GM19240 (cell line): ENCODE measurements around the gene AATF.

Source experiments
- DNase-seq: peaks from one replicate; pipeline ENCODE4 v3.0.0; 2011; ENCODE audit warnings: low spot score; ENCODE audit not compliant: insufficient read length

Gene AATF

GRCh38 chr17:36929851-36930582 lies 18.7 kb upstream of the AATF start:
- DNase-seq = no peak

GRCh38 chr17:36930583-36930900 lies 18.2 kb upstream of the AATF start:
- no peak for DNase-seq

- DNase-seq = no peak
Measured at GRCh38 chr17:36931096-36931696, 17.6 kb upstream of the AATF start.

GRCh38 chr17:36931697-36932382 lies 16.9 kb upstream of the AATF start:
- no peak for DNase-seq

- DNase-seq = no peak
Measured at GRCh38 chr17:36932383-36932693, 16.4 kb upstream of the AATF start.

- DNase-seq = no peak
Measured at GRCh38 chr17:36932694-36933511, 15.9 kb upstream of the AATF start.

- no peak for DNase-seq
Measured at GRCh38 chr17:36933512-36934143, 15.1 kb upstream of the AATF start.

GRCh38 chr17:36934144-36934691 lies 14.5 kb upstream of the AATF start:
- no peak for DNase-seq

- DNase-seq = no peak
Measured at GRCh38 chr17:36934692-36935630, 13.8 kb upstream of the AATF start.

- no peak for DNase-seq
Measured at GRCh38 chr17:36935671-36936454, 12.9 kb upstream of the AATF start.

GRCh38 chr17:36936455-36937000 lies 12.2 kb upstream of the AATF start:
- no peak for DNase-seq

- DNase-seq = no peak
Measured at GRCh38 chr17:36937001-36937958, 11.5 kb upstream of the AATF start, which contains the start of gene LHX1. Gene LHX1 (plus strand): TSS chr17:36937475. CDS start chr17:36938198, 723 bp downstream.

GRCh38 chr17:36937959-36938565 lies 10.7 kb upstream of the AATF start:
- no peak for DNase-seq

GRCh38 chr17:36938566-36939051 lies 10.1 kb upstream of the AATF start:
- DNase-seq = no peak

- DNase-seq = no peak
Measured at GRCh38 chr17:36939052-36939801, 9.5 kb upstream of the AATF start.

- DNase-seq = no peak
Measured at GRCh38 chr17:36939802-36940312, 8.9 kb upstream of the AATF start.
